ENCODE measurements around the gene EXOC7.

- no peak for TF ChIP-seq CTCF (IDR thresholded peaks at IDR 0.05; ENCODE audit: borderline replicate concordance, extremely low read depth, low read length, poor library complexity, severe bottlenecking)
- no peak for TF ChIP-seq EZH2 (IDR thresholded peaks at IDR 0.05; ENCODE audit: borderline replicate concordance, low read depth, low read length, severe bottlenecking)
These were observed 18.4 kb upstream of the EXOC7 start for GRCh38 chr17:76121932-76122430.
